Immature natural killer cell (primary cell): ENCODE data around the gene MSLN. TPM values are rescaled to one million over a fixed set of nuclear protein-coding genes. Genes with fewer than 3 reads are reported as not detected.
"Not testable (repeated sequence)": the region's sequence is repeated elsewhere in the genome, so short reads cannot be mapped to it uniquely, and the experiment has no call there.

ENCODE experiments used
- DNase-seq, 3 donors: peaks; one replicate each; pipeline ENCODE4 v3.0.0; 2022; ENCODE audit warnings: mixed read lengths in 1 of 3
- H3K27ac Mint-ChIP-seq, 6 donors: one replicate each; pipeline ENCODE4 v1.8.0; 2020; ENCODE audit warnings: mixed read lengths in 6 of 6, mild to moderate bottlenecking in 5 of 6, inconsistent platforms in 4 of 6, moderate library complexity in 3 of 6
- H3K27me3 Mint-ChIP-seq, 3 donors: one replicate each; pipeline ENCODE4 v1.8.0; 2020 to 2021; ENCODE audit warnings: low read depth in 3 of 3, mild to moderate bottlenecking in 3 of 3, mixed read lengths in 3 of 3, moderate library complexity in 3 of 3, inconsistent platforms in 1 of 3
- H3K36me3 Mint-ChIP-seq, 3 donors: one replicate each; pipeline ENCODE4 v1.8.0; 2020; ENCODE audit warnings: mixed read lengths in 3 of 3, inconsistent platforms in 2 of 3, mild to moderate bottlenecking in 2 of 3
- H3K4me1 Mint-ChIP-seq, 2 donors: one replicate each; pipeline ENCODE4 v1.8.0; 2020; ENCODE audit warnings: inconsistent platforms in 2 of 2, mild to moderate bottlenecking in 2 of 2, mixed read lengths in 2 of 2, moderate library complexity in 1 of 2
- H3K4me3 Mint-ChIP-seq, 5 donors: one replicate each; pipeline ENCODE4 v1.8.0; 2020; ENCODE audit warnings: mild to moderate bottlenecking in 5 of 5, mixed read lengths in 5 of 5, inconsistent platforms in 3 of 5, moderate library complexity in 3 of 5
- H3K9me3 Mint-ChIP-seq, 6 donors: one replicate each; pipeline ENCODE4 v1.8.0; 2020; ENCODE audit warnings: mild to moderate bottlenecking in 6 of 6, mixed read lengths in 6 of 6, inconsistent platforms in 4 of 6, moderate library complexity in 3 of 6
- polyA plus RNA-seq, 3 donors: library from polyadenylated mRNA; unstranded; fragments of 300-500 nt; fragmentation: Illumina TruSeq; gene quantifications; one replicate each; pipeline ENCODE4 v1.2.3, GENCODE V29; 2021

Gene MSLN
- polyA plus RNA-seq, 3 donors from 2014 or later: not detected

DNA sequence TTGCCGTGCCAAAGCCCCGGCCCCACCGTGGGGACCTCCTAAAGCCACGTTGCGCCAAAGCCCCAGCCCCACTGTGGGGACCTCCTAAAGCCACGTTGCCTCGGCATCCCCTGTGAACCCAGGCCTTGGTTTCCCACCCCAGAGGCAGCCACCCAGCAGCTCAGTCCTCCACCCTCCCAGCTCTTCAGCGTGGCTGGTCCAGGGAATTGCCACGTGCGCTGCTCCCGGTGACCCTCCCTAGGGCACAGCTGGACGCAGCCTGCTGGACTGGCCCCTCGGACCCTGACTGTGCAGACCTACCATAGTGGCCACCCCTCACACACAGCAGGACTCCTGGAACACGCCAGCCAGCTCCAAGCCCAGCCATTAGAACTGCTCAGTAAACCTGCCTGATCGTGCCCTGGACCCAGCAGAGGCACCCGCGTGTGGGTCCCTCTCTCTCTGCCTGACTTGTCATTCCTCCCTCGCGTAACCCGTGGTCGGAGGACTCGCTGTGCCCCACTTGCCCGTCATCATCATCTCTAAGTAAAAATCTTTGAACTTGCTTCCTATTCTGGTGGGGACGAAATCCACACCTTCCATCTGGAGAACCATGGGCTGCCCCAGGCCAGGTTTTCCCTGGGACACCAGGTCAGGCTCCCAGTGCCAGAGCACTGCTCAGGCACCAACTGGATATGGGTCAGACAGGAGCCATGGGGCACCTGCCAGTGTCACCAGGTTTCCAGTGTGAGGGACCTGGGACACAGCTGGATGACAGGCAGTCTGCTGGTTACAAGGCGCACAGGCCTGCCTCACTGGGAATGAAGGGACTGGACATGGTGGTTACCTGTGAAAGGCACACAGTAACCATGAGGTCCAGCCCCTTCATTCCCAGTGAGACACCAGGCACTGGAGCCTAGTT lies 25.3 kb upstream of the MSLN start:
- DNase-seq: no peak
- peaks cover 8 to 12% of the 10 kb centered on the region in 2 donors for H3K4me1 Mint-ChIP-seq
- H3K36me3 Mint-ChIP-seq: peaks cover 0 to 7% (median 0%) of the 10 kb centered on the region in 3 donors
- H3K4me3 Mint-ChIP-seq: peak overlapping the region in 1 of 5 donors; percentile 17
- H3K9me3 Mint-ChIP-seq: no peaks in the 10 kb centered on the region
- H3K27ac Mint-ChIP-seq: no peak overlapping the region
- peaks cover 0 to 6% (median 5%) of the 10 kb centered on the region in 3 donors for H3K27me3 Mint-ChIP-seq

DNA sequence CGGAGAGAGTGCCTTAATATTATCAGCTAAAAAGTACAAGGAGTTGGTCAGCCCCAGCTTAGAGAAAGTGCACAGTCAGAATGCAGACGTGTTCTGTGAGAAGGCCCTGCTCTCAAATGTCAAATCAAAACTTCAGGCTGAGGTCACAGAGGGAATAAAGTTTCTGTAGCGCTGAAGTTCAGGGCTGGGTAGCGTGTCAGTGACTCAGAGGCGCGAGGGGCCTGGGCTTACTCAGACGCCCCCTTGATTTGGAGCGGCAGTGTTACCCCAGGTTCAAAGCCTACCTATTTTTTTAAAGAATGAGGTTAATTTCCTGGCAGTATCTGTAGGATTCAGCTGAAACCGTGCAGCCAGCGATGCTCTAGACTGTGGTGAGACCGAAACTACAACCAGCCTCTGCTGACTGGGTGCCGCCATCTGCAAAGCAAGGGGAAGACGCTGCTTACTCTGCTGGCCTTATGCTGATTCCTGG lies 24.5 kb upstream of the MSLN start:
- H3K9me3 Mint-ChIP-seq: no peaks in the 10 kb centered on the region
- H3K27ac Mint-ChIP-seq: no peak overlapping the region
- peaks cover 0 to 5% (median 4%) of the 10 kb centered on the region in 3 donors for H3K27me3 Mint-ChIP-seq
- DNase-seq: no peak
- no peak overlapping the region for H3K4me3 Mint-ChIP-seq
- peaks cover 8 to 12% of the 10 kb centered on the region in 2 donors for H3K4me1 Mint-ChIP-seq
- H3K36me3 Mint-ChIP-seq: peaks cover 0 to 7% (median 0%) of the 10 kb centered on the region in 3 donors

DNA sequence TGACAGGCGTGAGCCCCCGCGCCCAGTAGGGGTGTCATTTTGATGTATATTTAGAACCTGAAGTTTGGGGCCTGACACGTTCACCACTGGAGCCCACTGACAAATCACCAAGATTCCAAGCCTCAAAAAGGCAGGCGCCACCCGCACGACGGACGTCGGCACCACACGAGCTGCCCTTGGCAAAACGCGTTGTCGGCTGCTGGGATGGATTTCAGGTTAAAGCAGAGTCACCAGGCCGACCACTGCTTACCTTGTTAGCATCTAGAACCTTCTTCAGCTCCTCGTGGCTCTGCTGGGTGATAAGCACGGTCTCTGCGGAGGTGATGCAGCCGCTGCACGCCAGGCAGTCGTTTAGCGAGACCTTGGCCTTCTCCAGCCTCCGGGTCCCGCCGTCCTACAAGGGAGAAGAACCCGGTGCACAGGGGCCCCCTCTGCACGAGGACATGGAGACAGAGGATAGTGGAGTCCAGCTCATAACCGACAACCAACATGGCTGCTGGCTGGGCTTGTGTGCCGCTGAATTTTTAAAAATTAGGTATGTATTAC lies 23.5 kb upstream of the MSLN start:
- peaks cover 8 to 15% of the 10 kb centered on the region in 2 donors for H3K4me1 Mint-ChIP-seq

DNA sequence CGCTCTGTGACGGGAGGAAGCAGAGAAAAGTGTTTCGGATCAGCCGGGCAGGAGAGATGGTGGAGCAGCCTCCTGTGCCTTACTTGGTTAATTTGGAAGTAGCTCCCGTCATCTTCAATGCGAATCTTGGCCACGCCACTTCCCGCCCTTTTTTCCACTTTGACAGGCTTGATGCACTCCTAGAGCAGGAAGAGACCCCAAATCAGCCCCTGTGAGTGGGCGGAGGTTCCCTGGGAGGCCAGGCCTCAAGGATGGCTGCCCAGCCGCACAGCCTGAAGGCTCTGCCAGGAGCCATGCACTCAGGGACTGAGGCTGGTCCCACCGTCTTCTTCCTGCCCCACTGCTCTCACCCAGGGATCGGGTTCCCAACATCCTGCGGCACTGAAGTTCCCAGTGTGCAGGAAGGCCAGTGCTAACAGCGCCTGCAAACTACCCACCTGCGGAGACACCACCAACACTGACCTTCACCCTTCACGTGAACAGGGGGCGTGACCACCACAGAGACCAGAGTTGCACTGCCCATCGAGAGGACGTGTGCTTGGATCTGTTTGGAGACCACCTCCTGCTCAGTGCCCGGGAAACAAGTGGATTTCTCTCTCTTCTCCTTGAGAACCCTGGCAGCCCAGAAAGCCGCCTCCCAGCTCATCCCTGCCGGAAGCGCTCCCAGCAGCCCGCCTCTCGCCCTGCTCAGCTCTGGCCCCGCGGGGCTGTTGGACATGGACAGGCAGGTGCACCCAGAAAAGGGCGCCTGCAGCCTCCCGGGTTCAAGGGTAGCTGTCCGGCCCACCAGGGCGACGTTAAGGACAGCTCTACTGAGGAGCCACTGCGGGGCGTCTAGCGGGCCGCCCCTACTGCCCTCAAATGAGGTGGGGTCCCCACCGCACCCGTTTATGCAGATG lies 20.7 kb upstream of the MSLN start:
- no peak for DNase-seq
- Mint-ChIP-seq H3K36me3 (peaks cover 0 to 7% (median 0%) of the 10 kb centered on the region in 3 donors), H3K27ac (no peak overlapping the region), H3K27me3 (peaks cover 0 to 4% (median 1%) of the 10 kb centered on the region in 3 donors), H3K9me3 (no peaks in the 10 kb centered on the region), H3K4me3 (peak overlapping the region; percentile 33 to 77 (median 69)), H3K4me1 (peaks cover 8 to 15% of the 10 kb centered on the region in 2 donors)

More for the DNA sequence above, 23.5 kb upstream of the MSLN start:
- peaks cover 0 to 5% (median 4%) of the 10 kb centered on the region in 3 donors for H3K27me3 Mint-ChIP-seq
- H3K9me3 Mint-ChIP-seq: no peaks in the 10 kb centered on the region
- H3K36me3 Mint-ChIP-seq: peaks cover 0 to 7% (median 0%) of the 10 kb centered on the region in 3 donors
- DNase-seq: no peak
- H3K27ac Mint-ChIP-seq: no peak overlapping the region
- H3K4me3 Mint-ChIP-seq: no peak overlapping the region

DNA sequence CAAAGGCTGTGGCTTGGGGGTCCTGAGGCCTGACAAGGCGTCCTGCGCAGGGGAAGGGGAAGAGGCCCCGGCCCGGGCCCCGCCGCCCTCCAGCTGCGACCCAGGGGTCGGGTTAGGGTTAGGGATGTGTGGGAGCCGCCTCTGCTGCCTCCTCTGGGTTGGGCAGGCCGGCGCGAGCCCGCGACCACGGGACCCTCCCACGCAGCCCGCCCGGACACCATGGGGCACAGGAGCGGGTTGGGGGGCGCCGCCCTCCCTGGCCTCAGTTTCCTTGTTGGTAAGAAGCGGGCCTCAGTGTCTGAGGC lies 20.1 kb upstream of the MSLN start:
- H3K4me1 Mint-ChIP-seq: peaks cover 8 to 15% of the 10 kb centered on the region in 2 donors
- H3K4me3 Mint-ChIP-seq: peak overlapping the region; percentile 69 to 82 (median 76)
- peak overlapping the region in 1 of 6 donors; percentile 58 for H3K27ac Mint-ChIP-seq
- peaks cover 0 to 7% (median 0%) of the 10 kb centered on the region in 3 donors for H3K36me3 Mint-ChIP-seq
- H3K9me3 Mint-ChIP-seq: no peaks in the 10 kb centered on the region
- no peak for DNase-seq
- peaks cover 0 to 4% (median 1%) of the 10 kb centered on the region in 3 donors for H3K27me3 Mint-ChIP-seq

DNA sequence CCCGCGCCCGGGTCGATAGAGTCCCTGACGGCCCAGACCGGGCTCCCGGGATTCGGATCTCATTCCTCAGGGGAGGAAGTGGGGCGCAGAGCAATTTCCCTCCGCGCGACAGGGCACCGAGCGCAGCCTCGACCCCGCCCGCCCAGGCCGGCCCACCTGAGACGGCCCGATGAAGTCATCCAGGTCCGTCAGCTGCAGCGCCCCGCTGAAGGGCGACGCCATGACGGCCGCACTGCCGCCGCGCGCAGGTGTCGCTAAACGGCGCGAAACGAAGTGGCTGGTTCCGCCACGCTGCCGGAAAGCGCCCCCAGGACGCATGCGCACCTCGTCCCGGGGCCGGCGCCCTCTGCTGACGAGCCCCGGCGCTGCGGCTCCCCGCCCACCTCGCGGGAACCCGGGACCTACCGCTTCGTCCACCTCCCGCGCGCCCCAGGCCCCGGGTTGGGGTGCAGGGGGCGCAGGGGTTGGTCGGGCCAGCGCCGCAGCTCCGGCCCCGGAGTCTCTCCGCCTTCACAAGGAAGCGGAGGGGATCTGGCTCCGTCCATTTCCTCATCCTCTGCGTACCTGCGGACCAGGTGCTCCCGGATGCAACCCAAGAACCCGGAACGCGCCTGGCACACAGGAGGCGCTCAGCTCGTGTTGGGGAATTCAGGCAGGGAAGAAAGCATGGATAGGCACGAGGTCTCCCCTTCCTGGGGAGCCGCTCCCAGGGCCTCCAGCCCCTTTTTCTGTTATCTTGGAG lies 19.6 kb upstream of the MSLN start, which contains the start of gene CIAO3:
Gene CIAO3, minus strand, starts transcription at position 234 of the 742 bp plus-strand sequence. Its CDS starts 12 bp downstream, at position 222.
- peak within 1 kb of the TSS; percentile 69 to 82 (median 76) for H3K4me3 Mint-ChIP-seq
- no peaks in the 10 kb centered on the region for H3K9me3 Mint-ChIP-seq
- peaks cover 8 to 15% of the 10 kb centered on the region in 2 donors for H3K4me1 Mint-ChIP-seq
- H3K27me3 Mint-ChIP-seq: peaks cover 0 to 4% (median 1%) of the 10 kb centered on the region in 3 donors
- peaks cover 0 to 4% (median 0%) of the 10 kb centered on the region in 3 donors for H3K36me3 Mint-ChIP-seq
- peak; percentile 90 to 92 (median 91) for DNase-seq
- H3K27ac Mint-ChIP-seq: peak within 1 kb of the TSS in 3 of 6 donors; percentile 32 to 58 (median 57)

DNA sequence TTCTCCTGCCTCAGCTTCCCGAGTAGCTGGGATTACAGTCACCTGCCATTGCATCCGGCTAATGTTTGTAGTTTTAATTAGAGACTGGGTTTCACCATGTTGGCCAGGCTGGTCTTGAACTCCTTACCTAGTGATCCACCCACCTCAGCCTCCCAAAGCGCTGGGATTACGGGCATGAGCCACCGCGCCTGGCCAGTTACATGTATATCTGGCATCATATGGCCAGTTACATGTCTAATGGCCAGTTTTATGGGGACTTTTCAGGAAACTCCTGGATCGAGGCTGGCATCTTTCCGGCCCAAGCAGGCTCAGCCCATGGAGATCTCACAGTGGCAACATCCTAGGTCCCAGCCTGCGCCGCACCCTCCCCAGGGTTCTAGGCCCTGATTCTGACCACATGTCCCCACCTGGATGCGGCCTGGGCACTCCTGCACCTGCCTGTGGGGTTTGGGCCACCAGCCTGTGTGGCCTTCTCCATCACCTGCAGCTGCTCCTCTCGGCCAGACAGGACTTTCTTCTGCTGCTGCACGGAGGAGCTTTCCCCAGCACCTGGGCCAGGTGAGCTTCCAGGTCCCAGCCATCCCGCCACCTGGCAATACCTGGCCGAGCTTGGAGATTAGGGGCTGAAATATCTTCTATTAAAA lies 18.4 kb upstream of the MSLN start:
- Mint-ChIP-seq H3K27me3 (peaks cover 0 to 6% (median 1%) of the 10 kb centered on the region in 3 donors), H3K27ac (no peak overlapping the region), H3K4me3 (peak overlapping the region; percentile 45 to 67 (median 63)), H3K9me3 (no peaks in the 10 kb centered on the region), H3K4me1 (peaks cover 8 to 15% of the 10 kb centered on the region in 2 donors), H3K36me3 (no peaks in the 10 kb centered on the region)
- DNase-seq: no peak

DNA sequence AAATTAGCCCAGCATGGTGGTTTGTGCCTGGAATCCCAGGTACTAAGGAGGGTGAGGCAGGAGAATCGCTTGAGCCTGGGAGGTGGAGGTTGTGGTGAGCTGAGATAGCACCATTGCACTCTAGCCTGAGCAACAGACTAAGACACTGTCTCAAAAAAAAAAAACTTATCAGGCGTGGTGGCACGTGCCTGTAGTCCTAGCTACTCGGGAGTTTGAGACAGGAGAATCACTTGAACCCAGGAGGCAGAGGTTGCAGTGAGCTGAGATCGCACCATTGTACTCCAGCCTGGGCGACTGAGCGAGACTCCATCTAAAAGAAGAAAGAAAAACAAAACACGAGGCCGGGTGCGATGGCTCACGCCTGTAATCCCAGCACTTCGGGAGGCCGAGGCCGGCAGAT lies 17.6 kb upstream of the MSLN start:
- H3K4me3 Mint-ChIP-seq, H3K9me3 Mint-ChIP-seq, H3K27ac Mint-ChIP-seq, DNase-seq, H3K36me3 Mint-ChIP-seq, H3K27me3 Mint-ChIP-seq: not testable (repeated sequence)
- peaks cover 8 to 15% of the 10 kb centered on the region in 2 donors for H3K4me1 Mint-ChIP-seq

GRCh38 chr16:743794-744500 lies 16.6 kb upstream of the MSLN start:
- Mint-ChIP-seq H3K36me3 (no peaks in the 10 kb centered on the region), H3K4me3 (no peak overlapping the region), H3K9me3 (no peaks in the 10 kb centered on the region), H3K27ac (no peak overlapping the region), H3K4me1 (peaks cover 8 to 13% of the 10 kb centered on the region in 2 donors), H3K27me3 (peaks cover 0 to 2% (median 0%) of the 10 kb centered on the region in 3 donors)
- DNase-seq: no peak

- DNase-seq: no peak
- Mint-ChIP-seq H3K27me3 (peaks cover 0 to 2% (median 0%) of the 10 kb centered on the region in 3 donors), H3K4me1 (peaks cover 0 to 3% of the 10 kb centered on the region in 2 donors), H3K4me3 (no peak overlapping the region), H3K9me3 (no peaks in the 10 kb centered on the region), H3K27ac (no peak overlapping the region), H3K36me3 (no peaks in the 10 kb centered on the region)
Measured at GRCh38 chr16:745739-746138, 14.8 kb upstream of the MSLN start.

- H3K4me3 Mint-ChIP-seq: no peak overlapping the region
- H3K27ac Mint-ChIP-seq: no peak overlapping the region
- no peaks in the 10 kb centered on the region for H3K36me3 Mint-ChIP-seq
- peaks cover 0 to 1% of the 10 kb centered on the region in 2 donors for H3K4me1 Mint-ChIP-seq
- DNase-seq: no peak
- peaks cover 0 to 3% (median 2%) of the 10 kb centered on the region in 3 donors for H3K27me3 Mint-ChIP-seq
- H3K9me3 Mint-ChIP-seq: no peaks in the 10 kb centered on the region
Measured at GRCh38 chr16:746637-747036, 13.9 kb upstream of the MSLN start.
